Fibroblast of skin of back (primary cell): Measurements from ENCODE around the gene MYO16.

Source experiments
- DNase-seq: peaks from one replicate; pipeline ENCODE4 v3.0.0-alpha.2; 2013

Gene MYO16

DNA sequence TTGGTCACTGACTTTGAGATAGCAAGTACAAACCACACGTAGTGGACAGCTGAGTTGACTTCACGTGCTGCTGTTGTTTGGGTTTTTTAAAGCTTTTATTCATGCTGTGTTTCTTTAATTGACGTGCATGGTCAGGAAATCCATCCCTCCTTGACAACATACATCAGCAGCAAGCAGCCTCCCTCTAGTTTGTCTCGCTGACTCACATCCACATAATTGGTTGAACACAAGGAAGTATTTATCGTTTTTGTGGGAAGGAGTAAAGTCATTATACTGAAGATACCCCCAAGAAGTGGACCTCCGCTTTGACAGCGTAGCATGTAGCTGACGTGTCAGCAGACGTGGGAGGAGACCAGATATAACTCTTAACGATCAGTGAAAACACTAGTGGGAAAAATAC, 355.8 kb downstream of the MYO16 start:
- DNase-seq: no peak

DNA sequence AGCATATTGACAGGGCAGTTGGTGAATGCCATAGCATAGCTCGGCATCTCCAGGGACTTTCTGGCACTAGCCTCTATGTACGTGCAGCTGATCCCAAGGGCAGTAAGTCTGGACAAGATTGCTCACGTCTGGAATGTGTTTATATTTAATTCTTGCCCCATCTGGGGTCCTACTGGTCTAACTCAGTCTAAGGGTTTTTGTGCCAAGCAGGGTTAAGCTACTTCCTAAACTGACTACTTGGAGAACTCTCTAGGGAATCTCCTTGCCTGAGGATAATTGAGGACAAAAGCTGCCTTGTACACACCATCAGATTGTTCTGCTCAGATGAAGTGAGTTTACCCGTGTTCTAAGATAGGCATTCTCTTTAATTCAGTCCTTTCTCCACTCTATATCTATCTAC, 358.1 kb downstream of the MYO16 start:
- peak; percentile 84 for DNase-seq

DNA sequence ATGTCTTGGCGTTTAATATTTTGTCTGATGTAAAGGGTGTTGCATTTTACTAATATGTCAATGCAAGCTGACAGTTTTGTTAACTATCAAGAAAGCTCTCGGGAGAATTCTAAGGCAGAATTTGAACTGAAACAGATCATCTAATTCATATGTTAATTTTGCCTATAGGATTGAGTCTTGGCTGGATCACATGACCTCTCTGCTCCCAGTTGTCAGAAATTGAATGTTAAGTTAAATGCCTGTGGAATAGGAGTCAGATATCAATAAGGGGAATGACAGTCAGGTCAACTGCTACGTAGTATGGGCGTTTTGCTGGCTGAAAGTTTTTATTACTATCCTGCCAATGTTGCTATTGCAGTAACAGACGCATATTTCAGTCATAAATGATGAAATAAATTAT, 358.5 kb downstream of the MYO16 start:
- DNase-seq: no peak

DNA sequence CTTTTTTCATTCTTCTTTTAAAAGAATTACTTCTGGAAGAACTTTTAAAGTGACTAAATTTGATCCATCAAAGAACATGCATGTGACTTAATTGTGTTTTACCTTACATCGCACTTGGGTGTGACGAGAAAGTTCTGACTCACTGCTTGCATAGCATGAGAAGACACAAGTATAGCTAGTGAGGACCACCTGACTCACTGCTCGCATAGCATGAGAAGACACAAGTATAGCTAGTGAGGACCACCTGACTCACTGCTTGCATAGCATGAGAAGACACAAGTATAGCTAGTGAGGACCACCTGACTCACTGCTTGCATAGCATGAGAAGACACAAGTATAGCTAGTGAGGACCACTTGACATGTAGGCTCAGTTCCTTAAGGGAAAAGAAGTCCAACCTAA, 362.0 kb downstream of the MYO16 start:
- DNase-seq: peak; percentile 78

DNA sequence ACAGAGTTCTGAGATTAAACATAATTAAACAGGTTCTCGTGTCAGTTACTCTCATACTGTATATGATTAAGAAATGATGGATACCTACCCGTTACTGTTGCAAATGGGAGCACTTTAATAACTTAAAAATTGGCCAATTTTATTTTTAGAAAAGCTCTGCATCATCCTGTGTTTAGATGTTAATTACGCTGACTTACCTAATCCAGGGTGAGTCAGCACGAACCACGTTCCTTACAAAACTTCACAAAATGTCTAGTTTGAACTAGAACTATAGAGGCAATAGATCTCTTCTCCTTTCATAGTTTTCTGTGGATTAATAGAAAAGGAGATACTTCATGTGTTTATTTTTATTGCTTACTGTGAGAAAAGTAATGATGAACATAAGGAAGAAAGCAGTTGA, 363.9 kb downstream of the MYO16 start:
- peak; percentile 25 for DNase-seq

DNA sequence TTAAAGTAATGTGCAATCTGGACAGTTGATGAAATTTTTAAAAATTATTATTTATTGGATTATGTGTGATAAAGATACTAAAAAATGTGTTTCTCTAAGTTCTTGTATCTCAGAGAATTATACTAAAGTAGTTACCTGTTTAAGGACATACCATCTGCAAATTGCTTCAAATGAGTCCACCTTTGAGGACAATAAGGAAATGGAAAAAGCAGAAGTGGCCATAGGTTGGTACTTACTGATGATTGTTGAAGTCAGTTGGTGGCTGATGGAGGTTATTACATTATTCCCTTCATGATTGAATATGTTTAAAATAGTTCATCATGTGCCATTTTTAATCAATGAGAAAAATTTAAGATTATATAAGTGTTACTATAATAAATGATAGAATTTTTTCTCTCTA, 367.0 kb downstream of the MYO16 start:
- DNase-seq: no peak

DNA sequence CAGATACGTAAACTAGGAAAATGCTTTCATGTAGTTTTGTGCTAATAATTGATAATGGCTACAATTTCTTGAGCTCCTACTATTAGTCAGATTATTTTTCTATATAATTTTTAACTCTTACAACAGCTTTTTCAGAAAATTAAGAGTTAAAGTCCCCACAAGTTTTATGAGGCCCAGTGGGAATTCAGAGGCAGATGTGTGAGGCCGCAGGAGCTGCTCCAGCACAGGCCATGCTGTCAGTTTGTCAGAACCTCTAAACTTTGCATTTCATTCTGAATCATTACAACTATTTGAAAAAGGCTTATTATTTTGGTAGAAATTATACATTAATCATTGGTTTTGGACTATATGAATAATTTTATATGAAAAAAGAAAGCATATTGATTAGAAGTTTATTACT, 370.8 kb downstream of the MYO16 start:
- DNase-seq: no peak

DNA sequence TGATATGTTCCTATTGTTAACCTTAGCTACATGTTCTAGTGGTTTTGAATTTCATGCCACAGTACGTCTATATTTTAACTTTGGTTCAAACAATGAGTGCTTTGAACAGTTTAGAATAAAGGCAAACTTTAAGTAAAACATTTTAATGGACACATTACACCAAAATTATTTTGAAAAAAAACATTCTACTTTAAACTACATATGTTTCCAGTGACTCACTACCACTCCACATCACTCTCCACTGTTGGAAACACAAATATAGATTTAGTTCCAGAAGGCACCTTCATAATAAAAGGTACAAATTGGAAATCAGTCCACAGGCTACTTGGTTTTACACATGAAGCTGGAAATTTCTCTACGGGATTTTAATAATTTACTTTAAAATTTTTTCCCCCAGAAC, 373.5 kb downstream of the MYO16 start:
- peak; percentile 54 for DNase-seq

DNA sequence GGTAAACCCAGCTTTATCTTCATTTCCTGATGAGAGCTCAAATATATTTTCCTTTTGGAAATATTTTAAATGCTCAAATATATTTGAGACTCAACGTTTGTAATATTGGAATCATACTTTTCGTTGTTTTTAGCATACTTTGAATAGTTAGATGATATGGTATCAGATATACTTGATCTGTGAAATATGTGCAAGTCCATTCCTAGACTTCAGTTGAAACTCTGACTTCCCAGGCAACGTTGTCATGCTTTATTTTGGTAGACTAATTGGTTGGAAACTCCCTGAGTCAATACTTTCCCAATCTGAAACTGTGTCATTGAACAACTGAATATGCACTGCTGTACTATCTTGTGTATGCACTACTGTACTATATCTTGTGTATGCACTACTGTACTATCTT, 378.5 kb downstream of the MYO16 start:
- DNase-seq: peak; percentile 83

DNA sequence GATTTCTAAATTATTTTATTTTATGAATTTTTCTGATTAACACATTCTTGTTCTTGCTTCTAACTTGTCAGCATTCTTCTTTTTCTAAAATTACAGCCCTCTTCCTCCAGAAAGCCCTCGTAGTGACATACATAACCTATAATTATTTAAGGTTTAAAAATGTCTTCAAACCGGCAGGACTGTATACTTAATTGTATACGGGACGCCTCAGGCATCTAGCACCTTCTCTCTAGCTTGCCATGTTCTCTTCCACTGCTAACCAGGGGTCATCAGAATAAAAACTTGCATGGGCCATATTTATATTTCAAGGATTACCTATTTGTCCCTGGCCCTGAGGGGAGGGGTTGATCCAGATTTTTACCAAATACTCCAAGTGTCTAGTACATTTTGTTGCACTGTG, 380.3 kb downstream of the MYO16 start:
- no peak for DNase-seq

DNA sequence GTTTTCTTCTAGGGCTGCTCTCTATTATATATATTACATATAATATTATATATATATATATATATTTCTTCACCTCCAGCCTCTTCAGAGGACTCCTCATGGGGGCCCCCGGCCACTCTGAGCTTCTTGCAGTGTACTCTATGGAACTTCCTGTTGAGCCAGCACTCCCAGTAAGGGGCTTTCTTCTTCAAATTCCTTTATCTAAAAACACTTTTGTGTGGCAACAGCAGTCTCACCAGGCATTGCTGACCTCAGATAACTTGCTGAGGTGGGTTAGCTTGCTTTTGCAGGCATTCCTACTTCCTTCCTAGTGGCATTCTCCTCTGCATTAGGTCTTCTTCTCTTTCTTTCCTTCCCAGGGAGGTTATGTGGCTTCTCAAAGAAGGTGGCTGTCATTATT, 381.5 kb downstream of the MYO16 start:
- DNase-seq: peak; percentile 43

DNA sequence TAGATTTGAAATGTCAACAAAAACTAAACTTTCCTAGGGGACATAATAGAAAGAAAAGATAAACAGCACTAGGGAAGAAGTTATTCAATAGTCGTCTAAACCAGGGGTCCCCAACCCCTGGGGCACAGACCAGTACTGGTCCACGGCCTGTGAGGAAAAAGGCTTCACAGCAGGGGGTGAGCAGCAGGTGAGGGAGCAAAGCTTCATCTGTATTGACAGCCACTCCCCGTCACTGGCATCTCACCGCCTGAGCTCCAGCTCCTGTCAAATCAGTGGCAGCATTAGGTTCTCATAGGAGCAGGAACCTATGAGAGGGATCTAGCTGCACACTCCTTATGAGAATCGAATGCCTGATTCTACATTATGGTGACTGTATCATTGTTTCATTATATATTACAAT, 382.7 kb downstream of the MYO16 start:
- DNase-seq: no peak

DNA sequence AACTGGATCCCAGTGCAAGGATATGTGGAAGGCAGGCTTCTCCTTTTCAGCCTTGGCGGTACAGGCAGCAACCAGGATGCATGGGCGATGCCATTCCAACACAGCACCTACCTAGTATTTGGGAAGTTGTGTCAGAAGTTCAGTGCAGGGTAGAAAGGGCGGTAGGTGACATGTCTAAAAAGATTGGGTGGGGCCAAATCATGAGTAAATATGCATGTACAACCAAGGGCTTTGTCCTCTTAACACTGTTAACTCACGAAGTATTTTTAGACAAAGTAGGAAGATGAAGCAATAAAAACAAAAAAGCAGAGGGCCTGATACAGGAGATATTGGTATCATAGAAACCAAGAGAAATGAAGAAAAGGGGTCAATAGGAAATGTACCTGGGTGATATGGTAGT, 392.1 kb downstream of the MYO16 start:
- no peak for DNase-seq

DNA sequence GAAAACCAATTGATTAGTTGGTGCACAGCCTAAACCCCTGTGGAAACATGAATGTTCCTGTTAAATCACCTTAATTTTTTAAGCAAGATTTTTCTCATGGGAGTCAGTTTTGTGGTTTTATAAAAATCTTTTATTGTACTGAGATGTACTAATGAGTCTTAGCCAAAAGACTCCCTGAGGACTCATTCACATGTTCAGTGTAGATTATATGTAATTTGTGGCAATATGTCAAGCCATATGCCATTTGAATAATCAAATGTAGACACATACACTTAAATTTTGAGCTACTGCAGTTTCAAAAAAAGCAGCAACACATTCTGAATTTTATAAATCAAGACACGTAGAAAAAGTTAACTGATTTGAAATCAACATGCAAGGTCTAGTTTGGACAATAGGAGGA, 395.2 kb downstream of the MYO16 start:
- DNase-seq: no peak

DNA sequence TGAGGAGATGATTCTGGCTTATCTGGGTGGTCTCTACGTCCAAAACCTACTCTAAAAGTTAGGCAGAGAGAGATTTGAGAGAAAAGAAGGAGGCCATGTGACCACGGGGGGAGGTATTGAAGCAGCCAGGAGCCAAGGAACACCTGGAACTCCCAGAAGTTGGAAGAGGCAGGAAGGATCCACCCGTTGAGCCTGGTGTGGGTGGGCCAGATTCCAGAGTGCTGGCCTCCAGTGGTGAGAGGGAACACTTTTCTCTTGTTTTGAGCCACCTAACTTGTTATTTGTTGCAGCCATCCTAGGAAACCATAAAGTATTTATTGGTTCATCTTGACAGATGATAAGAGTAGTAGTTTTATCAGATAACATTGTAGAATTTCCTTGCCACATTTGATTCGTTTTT, 396.9 kb downstream of the MYO16 start:
- no peak for DNase-seq

DNA sequence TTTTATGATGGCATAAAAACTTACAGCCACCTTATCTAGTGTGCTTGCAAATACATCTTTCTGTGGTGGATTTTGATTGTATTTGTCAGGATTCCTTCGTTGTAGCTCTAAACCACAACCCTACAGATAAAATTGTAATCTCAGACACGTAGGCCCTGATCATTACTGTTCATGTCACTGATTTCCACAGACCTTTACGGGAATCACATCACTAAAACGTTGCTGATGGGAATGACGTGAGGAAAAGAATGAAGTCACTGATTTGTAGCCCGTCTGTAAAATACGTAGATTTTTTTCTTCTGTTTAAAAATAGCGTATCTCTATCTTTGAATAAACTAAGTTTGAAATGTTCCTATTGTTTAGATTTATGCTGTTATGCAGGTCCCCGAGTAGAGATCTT, 399.2 kb downstream of the MYO16 start:
- DNase-seq: no peak

DNA sequence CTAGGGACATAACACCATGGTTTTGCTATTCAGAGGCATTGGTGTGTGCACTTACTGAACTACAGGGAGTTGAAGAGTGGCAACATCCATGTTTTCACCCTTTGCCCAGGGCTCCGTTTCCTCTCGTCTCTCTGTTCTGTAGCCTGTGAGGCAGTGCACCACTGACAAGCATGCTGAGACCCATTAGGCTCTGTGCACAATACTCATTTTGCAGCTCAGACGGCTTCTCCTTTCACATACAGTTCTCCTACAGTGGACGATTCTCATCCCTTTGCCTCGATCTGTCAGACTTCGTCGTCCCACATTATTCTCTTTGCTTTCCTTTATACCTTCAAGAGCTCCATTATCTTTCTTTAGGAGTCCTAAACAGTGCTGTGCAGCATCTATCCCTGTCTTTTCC, 403.7 kb downstream of the MYO16 start:
- DNase-seq: no peak

DNA sequence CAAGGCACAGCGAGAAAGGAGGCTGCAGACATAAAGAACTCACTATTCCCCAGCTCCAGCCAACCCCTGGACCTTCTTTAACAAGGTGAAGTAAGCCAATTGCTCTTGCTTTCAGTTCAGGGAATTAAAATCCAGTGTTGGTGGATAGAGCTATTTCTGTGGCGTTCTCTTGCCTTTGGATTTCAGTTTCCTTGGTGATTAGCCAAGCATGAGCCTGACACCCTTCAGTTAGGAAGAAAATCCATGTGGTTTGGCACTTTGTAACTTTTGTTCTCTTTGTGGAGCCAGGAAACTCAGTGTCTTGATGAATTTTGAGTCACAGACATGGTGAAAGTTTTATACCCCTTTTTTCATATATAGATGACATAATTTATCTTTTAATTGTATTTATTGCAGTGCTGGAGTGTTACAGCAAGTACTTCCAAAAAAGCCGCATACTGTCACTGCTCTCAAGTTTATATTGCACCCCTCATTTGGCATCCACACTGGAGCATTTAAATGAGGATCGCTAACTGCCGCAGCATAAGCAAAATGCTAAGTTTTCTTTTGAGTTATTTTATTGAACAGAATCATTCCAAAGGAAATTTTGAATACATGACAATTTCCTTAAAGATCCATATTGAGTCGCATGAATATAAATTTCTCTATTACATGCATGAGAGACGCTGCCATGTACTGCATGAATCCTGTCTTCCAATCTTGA, 406.8 kb downstream of the MYO16 start:
- no peak for DNase-seq

DNA sequence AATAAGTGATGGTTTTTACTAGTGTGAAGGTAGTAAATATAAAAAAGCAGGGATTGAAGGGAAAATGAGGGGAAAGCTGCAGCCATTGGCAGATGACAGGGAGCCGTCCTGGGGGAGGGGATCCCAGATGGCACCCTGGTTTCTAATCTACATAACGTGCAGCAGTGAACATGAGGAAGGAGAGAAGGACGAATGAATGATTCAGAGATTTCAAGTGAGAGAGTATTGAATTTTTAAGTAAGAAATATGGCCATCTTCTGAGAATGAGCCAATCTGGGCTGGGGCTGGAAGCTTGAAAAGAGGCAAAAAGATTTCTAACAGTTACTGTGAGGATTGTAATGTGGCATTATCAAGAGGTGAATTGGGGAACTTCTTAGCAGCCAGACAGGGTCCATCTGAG, 414.2 kb downstream of the MYO16 start:
- DNase-seq: no peak

DNA sequence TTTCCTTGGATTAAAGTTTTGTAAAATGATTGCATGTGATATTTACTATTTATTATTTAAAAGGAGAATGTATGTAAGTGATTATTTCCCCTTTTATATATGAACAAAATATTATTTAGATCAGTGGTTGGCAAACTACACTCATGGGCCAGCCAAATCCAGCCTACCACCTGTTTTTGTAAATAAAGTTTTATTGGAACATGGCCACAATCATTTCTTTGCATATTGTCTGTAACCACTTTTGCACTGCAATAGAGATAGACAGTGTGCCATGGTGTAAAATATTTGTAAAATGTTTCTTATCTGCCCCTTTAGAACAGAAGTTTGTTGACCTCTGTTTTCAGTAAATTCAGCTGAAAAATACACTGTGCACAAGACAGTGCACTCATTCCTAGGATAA, 426.4 kb downstream of the MYO16 start:
- no peak for DNase-seq

DNA sequence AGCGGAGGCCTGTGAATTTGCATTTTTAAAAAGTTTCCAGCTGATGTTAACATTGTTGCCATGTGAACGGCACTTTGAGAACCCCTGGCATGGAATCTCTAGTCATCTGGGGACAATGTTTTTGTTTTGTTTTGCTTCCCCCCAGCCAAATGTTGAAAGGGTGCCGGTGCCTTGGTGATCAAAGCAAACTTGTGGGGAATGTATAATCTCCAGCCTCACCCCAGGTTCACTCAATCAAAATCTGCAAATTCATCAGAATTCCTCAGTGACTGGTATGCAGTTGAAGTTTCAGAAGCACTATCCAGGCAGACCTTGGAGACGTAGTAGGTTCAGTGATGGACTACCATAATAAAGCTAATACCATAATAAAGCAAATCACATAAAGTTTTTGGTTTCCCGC, 428.7 kb downstream of the MYO16 start:
- peak; percentile 1 for DNase-seq

DNA sequence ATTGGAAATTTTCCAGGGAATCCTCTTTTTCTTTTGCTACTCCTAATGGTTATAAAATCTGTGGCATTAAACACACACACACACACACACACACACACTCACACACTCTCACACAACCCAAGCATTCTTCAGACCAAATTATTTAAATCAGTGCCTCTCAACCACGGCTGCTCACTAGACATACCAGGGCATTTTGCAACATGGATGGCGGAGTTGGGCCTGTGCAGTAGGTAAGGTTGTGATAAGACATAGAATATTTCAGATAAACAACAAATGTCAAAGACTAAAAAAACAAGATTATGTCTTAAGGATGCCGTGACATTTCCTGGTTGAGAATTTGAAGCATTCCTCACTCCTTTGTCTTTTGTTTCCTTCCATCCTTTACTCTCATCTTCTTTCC, 443.1 kb downstream of the MYO16 start:
- no peak for DNase-seq

DNA sequence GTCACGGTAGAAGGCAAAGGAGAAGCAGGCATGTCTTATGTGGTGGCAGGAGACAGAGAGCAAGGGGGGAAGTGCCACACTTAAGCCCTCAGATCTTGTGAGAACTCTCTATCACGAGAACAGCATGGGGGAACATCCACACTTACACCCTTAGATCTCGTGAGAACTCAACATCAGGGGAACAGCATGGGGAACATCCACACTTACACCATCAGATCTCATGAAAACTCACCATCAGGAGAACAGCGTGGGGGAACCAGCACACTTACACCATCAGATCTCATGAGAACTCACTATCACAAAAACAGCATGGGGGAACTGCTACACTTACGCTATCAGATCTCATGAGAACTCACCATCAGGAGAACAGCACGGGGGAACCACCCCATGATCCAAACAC, 445.0 kb downstream of the MYO16 start:
- no peak for DNase-seq

DNA sequence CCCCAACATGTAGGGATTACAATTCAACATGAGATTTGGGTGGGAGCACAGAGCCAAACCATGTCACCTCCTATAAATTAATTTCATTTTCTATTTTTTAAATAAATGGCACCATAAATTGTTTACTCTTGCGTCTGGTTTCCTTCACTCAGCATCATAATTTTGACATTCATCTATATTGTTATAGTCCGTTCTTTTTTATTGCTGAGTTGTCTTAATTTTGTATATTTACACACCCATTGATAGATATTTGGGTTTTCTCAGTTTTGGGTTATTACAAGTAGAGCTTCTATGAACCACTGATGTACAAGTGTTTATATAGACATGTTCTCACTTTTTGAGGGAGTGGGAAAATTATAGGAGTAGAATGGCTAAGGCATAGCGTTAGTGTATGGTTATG, 445.4 kb downstream of the MYO16 start:
- no peak for DNase-seq

DNA sequence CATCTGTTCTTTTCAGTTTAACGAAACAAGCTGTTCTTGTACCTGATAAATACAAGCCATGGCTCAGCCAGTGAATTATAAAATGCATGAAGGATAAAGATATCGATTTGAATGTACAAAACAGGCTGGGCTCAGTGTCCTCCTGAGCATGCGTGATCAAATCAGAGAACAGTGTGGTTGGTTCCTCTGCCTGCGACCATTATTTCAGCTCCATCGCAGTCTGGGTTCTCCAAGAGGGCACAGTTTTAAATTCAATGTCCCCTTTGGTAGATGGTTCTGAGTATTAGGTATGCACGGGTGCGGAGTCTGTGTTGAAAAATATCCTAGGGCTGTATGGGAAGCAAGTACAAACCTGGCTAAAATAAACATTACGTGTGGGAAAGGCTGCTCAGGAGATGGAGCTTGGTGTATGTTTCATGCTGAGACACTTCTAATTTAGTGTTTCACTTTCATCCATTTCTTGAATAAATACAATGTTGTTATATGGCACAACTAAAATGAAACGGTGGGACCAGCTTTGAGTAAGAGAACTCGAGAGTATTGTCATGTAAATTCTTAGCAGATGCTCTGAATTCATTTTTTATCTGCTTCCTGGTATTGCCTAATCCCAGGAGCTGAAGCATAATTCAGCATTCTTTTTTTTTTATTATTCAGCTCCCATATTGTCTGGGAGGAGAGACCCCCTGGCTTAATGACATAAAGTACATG, 458.7 kb downstream of the MYO16 start:
- no peak for DNase-seq
